ENCODE results near the gene TIMD4. TPM values are rescaled to one million over a fixed set of nuclear protein-coding genes. Genes with fewer than 3 reads are reported as not detected.

The TIMD4 gene
- not detected in 2 replicates for total RNA-seq

DNA sequence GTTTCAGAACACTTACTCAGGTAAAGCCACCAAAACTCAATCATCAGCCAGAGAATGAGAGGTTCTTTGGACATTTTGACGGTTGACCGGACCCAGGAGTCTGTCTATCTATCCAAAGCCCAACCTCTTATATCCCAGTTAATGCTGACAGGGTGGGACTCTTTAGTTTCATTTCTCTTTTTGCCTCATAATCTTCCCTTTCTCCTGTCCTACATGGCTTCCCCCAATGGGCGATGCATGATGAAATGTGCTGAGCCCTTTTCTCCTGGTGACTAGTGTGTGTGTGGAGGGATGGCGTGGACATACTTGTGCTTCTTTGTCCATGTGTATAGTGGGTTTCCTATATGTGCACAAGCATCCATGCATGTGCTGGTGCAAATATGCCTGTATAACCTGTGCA, at the start of gene TIMD4:
Gene TIMD4, minus strand, starts transcription at position 102 of the 400 bp plus-strand sequence. Its CDS starts 28 bp downstream, at position 74.

Other genes with a start within 250 kb of the TIMD4 start
- gene PPP1R2B, start 112.9 kb downstream of the TIMD4 start, total RNA-seq, result 0.26 and 0.31 TPM in 2 replicates
- gene HAVCR1, start 95.9 kb upstream of the TIMD4 start, total RNA-seq, result not detected in 2 replicates
- 0.26 and 0.56 TPM in 2 replicates for gene HAVCR2, start 145.8 kb upstream of the TIMD4 start, total RNA-seq
- 8.4 and 8.9 TPM in 2 replicates for gene MED7, start 179.6 kb upstream of the TIMD4 start, total RNA-seq
- gene GARIN3, start 203.0 kb upstream of the TIMD4 start, total RNA-seq, result not detected in 2 replicates
- not detected in 2 replicates for gene ITK, start 217.6 kb upstream of the TIMD4 start, total RNA-seq

Data from aortic smooth muscle cell (primary cell).